ENCODE measurements around the gene NDOR1.

Gene NDOR1

DNA sequence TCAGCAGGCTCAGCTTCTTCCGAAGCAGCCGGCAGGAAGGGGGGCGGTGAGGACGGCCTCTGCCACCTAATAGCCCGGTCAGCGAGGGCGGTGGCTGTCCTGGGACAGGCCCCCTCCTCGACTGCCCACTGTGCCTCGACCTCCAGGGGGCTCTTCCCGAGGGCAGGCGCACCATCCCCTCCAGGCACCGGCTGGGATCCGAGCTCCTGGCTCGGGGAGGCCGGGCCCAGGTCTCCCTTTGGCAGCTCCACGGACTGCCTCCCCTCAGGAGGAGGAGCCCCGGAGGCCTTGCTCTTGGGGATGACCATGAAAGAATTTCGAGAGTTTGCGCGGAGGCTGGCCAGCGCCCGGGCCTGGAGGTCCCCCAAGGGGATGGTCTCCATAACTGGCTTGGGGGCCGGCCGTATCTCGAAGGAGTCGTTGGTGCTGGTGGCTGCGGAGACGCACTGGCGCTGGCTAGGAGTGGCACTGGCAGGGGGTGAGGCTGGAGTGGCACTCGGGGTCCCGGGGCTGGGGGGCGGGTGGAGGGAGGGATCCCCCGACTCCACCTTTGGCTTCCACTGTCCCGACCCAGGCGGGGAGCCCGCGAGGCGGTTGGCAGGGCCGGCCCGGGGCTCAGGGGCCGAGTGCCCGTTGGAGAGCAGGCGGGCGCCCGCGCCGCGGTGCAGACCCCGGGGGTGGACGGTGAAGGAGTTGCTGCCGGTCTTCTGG is 5.9 kb upstream of the NDOR1 start:
- no peak for DNase-seq

DNA sequence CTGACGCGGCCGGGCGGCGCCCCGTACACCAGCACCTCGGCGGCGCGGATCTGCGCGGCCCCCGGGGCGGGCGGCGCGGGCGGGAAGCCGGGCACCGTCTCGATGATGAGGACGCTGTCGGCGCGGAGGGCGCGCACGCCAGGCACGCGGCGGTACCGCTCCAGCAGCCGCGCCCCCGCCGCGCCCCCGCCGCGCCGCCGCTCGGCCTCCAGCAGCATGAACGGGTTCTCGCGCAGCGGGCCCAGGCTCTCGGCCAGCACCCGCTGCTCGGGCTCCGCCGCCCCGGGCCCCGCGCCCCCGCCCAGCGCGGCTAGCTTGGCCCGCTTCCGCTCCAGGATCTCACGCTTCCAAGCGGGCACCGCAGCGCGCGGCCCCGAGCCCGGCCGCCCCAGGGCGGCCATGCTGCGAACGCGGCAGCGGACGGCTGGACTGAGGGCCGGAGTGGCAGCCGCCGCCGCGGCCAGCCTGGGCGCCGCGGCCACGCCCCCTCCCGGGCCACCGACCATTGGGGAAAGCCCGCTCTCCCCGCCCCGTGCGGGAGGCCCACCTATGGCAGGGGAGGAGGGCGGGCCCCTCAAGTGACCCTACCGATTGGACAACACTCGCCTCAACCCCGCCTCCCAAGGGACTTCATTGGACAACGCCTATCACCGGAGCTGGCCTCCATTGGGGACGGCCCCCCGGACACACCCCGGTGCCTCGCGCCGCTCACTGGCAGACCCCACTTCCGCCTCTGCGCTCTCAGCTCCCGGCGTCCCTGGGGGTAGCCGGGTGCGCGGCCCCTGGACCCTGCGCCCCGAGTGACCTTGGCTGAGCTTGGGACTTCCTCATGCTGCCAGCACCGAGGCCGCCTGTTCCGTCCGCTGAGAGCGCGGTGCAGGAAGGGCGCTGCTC is 4.9 kb upstream of the NDOR1 start, which contains the start of gene TPRN:
Gene TPRN (minus strand): TSS at position 431 of the 894 bp plus-strand sequence. CDS start 30 bp downstream, at position 401.
- peak; percentile 99 for DNase-seq

DNA sequence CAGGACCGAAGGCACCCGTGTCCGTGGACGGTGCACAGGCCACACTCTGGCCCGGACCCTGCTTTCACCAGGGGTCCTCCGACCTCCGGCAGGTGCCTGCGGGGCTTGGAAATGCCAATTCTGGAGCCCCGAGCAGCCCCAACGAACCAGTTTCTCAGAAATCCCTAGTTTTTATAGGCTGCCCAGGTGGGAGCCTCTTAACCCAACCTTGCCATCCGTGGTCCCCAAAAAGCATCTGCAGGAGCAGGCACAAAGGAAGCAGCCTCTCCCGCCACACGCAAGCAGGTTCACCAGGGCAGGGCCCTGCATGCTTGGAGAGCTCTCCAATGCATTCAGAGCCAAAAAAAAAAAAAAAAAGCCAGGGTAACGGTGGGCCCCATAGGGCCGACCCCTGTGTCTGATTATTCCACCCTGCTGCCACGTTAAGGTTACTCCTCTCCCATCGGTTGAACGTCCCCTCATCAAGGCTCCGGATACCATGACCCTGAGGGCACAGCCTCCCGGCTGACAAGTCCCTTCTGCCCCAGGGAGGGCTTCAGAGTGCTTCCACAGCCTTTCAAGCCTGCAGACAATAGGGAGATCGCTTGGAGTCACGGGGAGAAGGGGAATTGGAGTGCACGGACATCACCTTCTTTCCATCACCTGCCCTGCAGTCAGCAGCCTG is 4.2 kb upstream of the NDOR1 start:
- no peak for DNase-seq

DNA sequence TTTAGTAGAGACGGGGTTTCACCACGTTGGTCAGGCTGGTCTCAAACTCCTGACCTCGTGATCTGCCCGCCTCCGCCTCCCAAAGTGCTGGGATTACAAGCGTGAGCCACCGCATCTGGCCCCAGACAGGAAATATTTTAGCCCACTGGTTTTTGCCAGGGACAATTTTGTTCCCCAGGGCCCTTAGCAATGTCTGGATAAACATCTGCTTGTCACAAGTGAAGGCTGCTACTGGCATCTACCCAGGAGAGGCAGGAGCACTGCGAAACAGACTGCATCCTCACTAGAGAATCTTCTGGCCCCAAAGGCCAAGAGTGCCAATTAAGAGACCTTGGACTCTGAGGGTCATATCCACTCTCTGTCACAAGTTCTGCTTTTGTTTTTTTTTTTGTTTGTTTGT is 2.5 kb upstream of the NDOR1 start:
- no peak for DNase-seq

DNA sequence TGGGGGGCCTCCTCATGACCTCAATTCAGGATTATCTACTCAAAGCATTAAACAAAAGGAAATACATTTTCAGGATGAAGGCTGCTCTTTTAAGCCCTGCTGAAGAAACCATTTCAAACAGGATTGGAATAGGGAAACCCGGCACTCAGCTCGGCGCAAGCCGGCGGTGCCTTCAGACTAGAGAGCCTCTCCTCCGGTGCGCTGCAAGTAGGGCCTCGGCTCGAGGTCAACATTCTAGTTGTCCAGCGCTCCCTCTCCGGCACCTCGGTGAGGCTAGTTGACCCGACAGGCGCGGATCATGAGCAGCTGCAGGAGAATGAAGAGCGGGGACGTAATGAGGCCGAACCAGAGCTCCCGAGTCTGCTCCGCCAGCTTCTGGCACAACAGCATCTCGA is 772 bp upstream of the NDOR1 start:
- DNase-seq: no peak

DNA sequence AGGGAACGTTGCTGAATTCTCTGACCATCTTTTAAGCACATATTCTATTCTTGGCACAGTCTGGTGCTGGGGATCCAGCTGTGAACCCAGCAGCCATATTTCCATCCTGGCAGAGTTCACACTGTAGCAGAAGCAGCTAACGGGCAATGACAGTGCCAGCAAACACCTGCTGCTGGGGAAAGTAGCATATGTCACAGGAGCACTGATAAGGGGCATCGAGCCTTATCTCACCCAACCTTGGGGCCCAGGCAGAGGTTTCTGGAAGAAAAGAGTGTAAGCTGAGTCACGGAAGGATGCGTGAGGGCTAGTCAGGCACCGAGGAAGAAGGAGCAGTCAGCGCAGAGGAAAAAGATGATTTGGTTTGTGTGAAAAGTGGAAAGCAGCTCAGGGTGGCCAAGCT is 1.1 kb downstream of the NDOR1 start:
- no peak for DNase-seq

DNA sequence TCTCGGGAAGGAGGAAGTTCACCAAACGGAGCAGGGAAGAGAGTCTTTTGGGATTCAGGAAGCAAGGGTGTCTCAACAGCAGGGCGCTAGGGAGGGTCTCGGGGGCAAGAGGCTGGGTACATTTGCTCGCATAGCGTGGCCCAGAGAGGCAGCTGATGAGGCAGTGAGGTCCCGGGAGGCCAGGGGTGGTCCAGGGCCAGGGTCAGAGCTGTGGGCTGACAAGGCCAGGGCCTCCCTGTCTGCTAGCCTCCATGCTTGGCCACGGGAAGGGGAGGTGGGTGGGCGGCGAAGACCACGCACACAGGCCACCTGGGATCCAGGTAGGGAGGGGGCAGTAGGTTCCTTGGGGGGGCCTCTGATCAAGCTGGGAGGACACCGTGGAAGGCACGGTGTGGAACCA is 6.0 kb downstream of the NDOR1 start:
- DNase-seq: no peak

DNA sequence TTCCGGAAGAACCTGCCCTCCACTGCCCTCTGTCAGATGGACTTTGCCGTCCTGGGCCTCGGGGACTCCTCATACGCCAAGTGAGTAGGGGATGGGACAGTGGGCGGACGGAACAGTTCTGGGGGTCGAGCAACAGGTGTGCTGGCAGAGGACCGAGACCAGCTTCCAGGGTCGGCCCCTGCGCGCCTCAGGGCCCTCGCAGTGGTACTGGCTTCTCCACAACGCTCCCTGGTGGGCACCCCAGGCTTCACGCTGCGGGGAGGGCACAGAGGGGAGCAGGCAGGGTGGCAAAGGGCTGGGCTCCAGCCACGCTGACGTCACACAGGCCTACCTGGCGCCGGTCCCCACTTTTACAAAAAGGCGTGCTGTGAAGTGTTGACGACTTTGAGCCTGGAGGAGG is 7.0 kb downstream of the NDOR1 start:
- DNase-seq: no peak

DNA sequence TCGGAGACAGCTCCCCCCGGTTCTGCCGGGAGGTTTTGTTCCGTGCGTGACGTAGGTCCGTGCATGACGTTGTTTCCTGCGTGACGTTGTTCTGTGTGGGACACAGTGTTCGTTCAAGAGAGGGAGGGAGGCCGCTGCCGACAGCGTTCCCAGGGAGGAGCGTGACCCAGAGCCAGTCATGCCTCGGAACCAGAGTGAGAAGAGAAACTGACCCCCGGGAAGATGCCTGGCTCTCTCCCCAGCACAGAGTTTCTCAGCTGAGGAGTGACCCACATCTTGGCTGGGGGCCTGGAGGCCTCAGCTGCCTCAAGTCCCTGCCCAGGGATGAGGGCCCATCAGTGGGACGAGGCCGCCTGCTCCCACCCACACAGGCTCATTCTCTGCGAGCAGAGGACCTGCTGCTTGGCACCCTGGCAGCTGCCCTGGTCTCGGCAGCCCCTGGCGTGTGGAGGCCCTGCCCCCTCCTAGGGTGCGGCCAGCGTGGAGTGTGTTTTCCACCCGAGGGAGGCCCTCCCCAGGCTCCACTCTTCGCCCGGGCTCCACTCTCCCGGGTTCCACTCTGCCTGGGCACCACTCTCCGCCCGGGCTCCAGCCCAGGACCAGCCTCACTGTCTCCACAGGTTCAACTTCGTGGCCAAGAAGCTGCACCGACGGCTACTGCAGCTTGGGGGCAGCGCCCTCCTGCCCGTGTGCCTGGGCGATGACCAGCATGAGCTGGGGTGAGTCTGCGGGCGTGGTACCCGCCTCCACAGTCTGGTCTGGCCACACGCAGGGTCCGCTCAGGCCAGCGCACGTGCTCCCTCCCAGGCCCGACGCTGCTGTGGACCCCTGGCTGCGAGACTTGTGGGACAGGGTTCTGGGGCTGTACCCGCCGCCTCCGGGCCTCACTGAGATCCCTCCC is 7.9 kb downstream of the NDOR1 start:
- DNase-seq: no peak

DNA sequence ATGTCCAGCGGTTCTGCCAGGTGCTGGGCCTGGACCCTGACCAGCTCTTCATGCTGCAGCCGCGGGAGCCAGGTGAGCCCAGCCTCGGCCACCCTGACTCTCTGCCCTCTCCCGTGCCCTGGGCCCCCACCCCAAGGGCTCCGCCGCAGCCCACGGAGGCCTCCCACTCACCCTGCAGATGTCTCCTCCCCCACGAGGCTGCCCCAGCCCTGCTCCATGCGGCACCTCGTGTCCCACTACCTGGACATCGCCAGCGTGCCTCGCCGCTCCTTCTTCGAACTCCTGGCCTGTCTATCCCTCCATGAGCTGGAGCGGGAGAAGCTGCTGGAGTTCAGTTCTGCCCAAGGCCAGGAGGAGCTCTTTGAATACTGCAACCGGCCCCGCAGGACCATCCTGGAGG is 9.1 kb downstream of the NDOR1 start:
- no peak for DNase-seq

DNA sequence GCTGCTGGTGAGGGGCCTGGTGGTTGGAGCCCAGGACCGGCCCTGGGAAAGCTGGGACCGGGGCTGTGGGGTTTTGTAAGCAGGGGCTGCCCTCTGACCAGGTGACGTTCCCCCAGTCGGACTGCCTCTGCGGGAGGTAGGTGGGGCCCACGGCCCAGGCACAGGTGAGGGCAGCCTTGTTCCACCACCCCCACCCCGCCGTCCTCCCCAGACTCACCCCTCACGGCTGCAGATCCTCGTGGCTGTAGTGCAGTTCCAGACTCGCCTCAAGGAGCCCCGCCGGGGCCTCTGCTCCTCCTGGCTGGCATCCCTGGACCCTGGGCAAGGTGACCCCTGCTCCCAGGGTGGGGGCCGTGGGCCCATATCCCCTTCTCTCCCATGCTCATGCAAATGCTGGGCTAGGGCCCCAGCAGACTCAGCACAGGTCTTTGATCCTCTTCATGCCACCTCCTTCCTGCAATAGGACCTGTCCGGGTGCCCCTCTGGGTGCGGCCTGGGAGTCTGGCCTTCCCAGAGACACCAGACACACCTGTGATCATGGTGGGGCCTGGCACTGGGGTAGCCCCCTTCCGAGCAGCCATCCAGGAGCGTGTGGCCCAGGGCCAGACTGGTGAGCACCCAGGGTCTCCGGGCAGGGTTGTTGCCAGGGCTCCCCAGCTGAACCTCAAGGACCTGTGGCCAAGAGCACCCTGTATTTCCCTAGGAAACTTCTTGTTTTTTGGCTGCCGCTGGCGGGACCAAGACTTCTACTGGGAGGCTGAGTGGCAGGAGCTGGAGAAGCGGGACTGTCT is 9.9 kb downstream of the NDOR1 start:
- DNase-seq: no peak

DNA sequence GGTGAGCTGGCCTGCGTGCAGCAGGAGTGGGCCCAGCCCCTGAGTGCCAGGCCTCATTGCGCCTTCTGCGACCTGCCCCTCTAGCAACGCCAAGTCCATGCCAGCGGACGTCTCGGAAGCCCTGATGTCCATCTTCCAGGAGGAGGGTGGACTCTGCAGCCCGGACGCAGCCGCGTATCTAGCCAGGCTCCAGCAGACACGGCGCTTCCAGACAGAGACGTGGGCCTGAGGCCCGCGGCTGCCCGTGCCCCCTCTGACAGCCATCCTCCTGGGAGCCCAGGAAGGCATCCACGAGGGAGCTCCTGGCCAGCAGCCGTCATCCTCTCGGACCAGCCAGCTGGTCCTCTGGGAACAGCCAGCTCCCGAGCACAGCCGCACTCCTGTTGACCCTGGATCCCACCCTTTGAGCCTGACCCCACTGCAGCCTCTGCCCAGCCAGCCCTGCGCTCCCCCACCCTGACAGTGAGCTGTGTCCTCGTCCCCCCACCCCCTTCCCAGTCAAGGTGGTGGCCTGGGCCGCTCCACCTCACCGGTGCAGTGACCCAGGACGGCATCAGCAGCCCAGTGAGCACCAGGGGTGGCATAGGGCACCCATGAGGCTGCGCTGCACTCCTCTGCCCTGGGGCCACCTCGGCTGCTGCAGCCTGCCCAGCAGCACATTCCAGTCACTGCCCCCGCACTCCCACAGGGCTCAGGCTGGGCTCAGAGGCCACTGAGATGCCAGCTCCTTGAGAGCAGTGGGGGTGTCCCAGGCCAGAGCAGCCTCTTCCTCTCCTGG is 10.9 kb downstream of the NDOR1 start:
- no peak for DNase-seq

DNA sequence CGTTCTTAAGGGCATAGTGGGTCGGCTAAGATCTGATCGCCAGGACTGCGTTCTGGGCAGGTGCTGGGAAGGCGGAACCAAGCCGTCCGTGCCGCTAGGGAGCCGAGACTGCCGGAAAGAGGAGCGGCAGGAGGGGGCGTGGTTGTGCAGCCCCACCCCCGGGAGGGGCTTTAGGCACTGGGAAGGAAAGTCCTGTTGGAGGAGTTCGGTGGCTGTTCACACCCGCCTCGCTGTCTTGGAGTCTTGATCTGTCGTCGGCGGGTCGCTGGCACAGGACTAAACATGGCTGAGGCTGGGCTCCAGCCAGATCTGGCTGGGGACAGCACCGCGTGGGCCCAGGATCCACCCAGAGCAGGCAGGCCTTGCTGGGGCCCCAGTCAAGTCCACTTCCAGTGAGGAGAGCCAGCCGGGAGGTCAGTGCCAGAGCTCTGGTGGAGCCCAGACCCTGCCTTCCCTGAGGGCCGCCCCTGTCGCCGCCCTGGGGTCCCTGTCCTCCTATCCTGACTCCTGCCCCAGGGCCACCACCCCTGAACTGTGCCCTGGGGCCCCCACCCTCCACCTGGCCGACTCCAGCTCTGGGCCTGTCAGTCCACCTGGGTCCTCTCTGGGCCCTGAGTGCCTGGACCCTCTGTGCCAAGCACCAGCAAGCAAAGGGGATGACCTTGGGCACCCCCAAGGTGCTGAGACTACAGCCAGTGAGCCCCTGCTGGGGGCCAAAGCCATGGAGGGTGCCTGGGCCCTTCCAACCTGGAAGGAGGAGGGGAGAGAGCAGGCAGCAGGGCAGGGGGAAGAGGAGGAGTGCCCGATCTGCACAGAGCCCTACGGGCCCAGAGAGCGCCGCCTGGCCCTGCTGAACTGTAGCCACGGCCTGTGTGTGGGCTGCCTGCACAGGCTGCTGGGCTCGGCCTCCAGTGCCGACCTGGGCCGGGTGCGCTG is 12.0 kb downstream of the NDOR1 start:
- peak; percentile 52 to 63 for DNase-seq

DNA sequence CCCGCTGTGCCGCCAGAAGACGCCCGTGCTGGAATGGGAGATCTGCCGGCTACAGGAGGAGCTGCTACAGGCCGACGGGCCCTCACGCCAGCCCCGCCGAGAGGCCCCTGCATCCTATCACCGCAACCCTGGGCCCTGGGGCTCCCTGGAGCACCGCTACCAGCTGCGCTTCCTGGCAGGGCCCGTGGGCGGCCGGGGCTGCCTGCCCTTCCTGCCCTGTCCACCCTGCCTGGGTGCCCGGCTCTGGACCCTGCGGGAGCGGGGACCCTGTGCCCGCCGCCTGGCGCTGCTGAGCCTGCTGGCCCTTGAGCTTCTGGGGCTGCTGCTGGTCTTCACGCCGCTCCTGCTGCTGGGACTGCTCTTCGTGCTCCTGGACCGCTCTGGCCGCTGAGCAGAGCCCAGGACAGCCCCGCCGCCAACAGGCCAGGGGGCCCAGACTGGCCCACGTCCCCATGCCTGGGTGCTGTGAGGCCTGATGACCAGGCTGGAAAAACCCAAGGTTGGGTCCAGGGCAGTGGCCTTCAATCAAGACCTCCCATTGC is 12.8 kb downstream of the NDOR1 start:
- no peak for DNase-seq

DNA sequence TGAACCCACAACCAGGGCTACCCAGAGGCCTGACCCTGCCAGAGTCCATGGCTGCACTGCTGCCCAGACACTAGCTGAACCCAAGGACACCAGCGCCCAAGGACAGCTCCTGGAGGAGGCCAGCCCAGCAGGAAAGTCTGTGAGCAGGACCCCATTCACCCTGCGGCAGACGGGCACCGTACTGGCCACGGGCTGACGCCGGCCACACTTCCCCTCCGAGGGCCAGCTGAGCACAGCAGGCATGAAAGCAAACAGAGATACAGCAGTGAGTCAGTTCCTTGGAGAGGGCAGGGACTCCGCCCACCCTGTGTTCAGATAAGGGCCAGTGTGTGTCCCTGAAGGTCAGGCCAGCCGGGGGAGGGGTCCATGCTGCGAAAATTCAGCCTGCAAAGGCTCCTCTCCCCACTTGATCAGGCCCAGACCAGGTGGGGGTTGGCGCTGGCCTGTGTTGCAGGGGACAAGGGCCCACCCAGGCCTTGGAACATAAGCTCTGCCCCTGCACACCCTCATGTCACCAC is 13.3 kb downstream of the NDOR1 start:
- no peak for DNase-seq

DNA sequence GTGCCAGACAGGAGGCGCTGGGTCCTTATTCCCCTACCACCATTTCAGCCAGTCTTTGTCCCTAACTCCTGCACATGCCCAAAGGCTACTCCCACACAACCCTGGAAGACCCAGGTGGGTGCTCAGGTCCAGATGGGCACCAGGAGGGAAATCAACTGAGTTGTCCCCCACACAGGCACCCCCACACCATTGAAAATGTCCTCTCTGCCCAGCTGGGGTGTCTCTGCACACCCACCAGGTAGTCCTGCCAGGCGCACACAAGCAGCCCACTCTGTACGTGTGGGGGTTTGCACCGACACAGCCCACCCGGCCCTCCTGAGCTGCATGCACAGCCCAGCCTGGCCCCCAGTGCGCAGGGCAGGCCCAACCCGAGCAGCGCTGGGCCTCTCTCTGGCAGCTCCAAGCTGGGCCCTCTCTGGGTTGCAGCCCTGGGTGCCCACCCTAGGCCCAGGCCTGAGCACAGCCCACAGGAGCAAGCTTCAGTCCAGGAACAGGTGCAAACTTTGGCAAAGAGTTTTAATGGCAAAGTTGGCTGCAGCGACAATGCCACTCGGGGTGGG is 14.3 kb downstream of the NDOR1 start:
- DNase-seq: no peak

DNA sequence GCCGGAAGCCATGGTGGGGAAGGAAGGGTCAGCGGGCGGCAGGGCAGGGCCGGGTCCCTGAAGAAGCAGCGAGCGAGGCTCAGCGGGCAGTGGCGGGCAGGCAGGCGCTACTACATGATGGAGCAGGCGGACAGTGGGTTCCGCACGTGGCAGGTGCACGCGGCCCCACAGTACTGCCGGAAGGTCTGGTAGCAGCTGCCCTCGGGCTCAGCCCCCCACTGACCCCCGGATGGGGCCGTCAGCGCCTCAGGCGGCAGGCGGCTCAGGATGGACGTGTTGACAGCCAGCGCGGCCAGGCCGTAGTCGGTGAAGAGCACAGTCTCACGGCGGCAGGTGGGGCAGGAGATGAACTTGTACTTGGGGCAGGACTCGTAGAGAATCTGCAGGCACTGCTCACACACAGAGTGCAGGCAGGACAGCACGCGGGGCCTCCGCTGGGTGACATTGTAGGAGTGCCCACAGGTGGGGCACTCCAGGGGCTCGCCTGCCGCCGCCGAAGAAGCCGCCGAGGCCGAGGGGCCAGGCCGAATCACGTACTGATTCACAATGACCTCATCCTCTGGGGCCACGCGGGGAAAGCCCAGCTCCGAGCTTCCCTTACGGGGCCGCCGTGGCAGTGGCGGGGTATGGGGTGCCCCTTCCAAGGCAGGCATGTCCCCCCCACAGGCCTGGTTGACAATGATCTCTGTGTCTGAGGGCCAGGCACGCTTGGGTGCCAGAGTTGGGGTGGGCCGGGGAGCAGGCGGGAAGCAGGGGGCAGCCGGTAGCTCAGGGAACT is 15.0 kb downstream of the NDOR1 start:
- no peak for DNase-seq

DNA sequence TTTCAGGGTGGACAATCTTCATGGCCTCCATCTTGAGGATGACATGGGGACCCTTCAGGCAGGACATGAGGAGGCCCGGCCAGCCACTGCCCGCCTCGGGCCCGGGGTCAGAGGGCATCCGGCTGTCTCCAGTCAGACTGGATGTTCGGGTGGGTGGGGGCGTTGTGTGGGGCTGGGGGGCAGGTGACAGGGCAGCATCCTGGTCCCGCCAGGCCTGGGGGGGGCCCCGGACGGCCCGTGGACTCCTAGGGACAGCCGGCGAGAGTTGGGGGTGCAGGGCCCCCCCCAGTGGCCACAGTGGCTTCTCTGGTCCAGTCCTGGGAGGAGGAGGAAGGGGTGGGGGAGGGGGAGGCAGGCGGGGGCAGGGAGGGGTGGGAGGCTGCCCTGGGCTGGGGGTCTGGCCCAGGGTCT is 15.6 kb downstream of the NDOR1 start:
- no peak for DNase-seq
